Liver (tissue), 9 donors: ENCODE data around the gene GABBR2. TPM values are rescaled to one million over a fixed set of nuclear protein-coding genes. Genes with fewer than 3 reads are reported as not detected.

Source experiments
- DNase-seq: peaks from one replicate; pipeline ENCODE4 v3.0.0-alpha.2; 2017; ENCODE audit warnings: low spot score
- H3K27ac ChIP-seq, 2 donors: one replicate each; pipeline ENCODE4 v1.7.0; 2013; ENCODE audit warnings: inconsistent platforms in 2 of 2, low read length in 2 of 2, control low read depth in 1 of 2, low read depth in 1 of 2, mild to moderate bottlenecking in 1 of 2
- H3K27me3 ChIP-seq, 4 donors: one replicate each; pipeline versions ENCODE4 v1.6.1 to v1.7.0; 2013; ENCODE audit warnings: low read length in 3 of 4, inconsistent platforms in 1 of 4, mild to moderate bottlenecking in 1 of 4, moderate library complexity in 1 of 4; ENCODE audit not compliant: control insufficient read depth in 4 of 4, insufficient read depth in 4 of 4
- H3K36me3 ChIP-seq, 4 donors: one replicate each; pipeline versions ENCODE4 v1.6.1 to v1.7.0; 2013; ENCODE audit warnings: low read length in 3 of 4, mild to moderate bottlenecking in 3 of 4, low read depth in 1 of 4, moderate library complexity in 1 of 4; ENCODE audit not compliant: control insufficient read depth in 4 of 4, insufficient read depth in 3 of 4
- H3K4me1 ChIP-seq, 4 donors: one replicate each; pipeline versions ENCODE4 v1.6.1 to v1.7.0; 2013; ENCODE audit warnings: low read length in 3 of 4, mild to moderate bottlenecking in 3 of 4, moderate library complexity in 1 of 4; ENCODE audit not compliant: control insufficient read depth in 4 of 4, insufficient read depth in 4 of 4
- H3K4me3 ChIP-seq, 3 donors: one replicate each; pipeline versions ENCODE4 v1.6.1 to v1.7.0; 2013; ENCODE audit warnings: low read length in 3 of 3, control low read depth in 1 of 3, low read depth in 1 of 3, mild to moderate bottlenecking in 1 of 3
- H3K9ac ChIP-seq, 2 donors: one replicate each; pipeline ENCODE4 v1.7.0; 2013; ENCODE audit warnings: low read length in 2 of 2, mild to moderate bottlenecking in 2 of 2, moderate library complexity in 2 of 2, control low read depth in 1 of 2, low read depth in 1 of 2
- H3K9me3 ChIP-seq, 4 donors: one replicate each; pipeline versions ENCODE4 v1.6.1 to v1.7.0; 2013; ENCODE audit warnings: low read length in 3 of 4; ENCODE audit not compliant: control insufficient read depth in 4 of 4
- ATF3 ChIP-seq: IDR thresholded peaks from 2 replicates; pipeline ENCODE4 v1.6.1; 2016; ENCODE audit warnings: antibody characterized with exemption
- EGR1 ChIP-seq, 2 donors: IDR thresholded peaks; 2 replicates each; pipeline ENCODE4 v1.6.1; 2016 to 2018; ENCODE audit warnings: antibody characterized with exemption in 2 of 2, low read depth in 2 of 2
- FOXA1 ChIP-seq: IDR thresholded peaks from 2 replicates; pipeline ENCODE4 v1.6.1; 2016; ENCODE audit warnings: antibody characterized with exemption
- FOXA2 ChIP-seq: IDR thresholded peaks from 2 replicates; pipeline ENCODE4 v1.6.1; 2016; ENCODE audit warnings: antibody characterized with exemption
- GABPA ChIP-seq, 2 donors: IDR thresholded peaks in 1 of 2; conservative IDR thresholded peaks in 1 of 2; 2 replicates each; pipeline ENCODE4 v1.6.1; 2016; ENCODE audit warnings: antibody characterized with exemption in 2 of 2, mild to moderate bottlenecking in 1 of 2, moderate library complexity in 1 of 2
- HNF4A ChIP-seq, 2 donors: conservative IDR thresholded peaks; 2 replicates each; pipeline ENCODE4 v1.6.1; 2016; ENCODE audit warnings: antibody characterized with exemption in 2 of 2, mild to moderate bottlenecking in 2 of 2
- HNF4G ChIP-seq: IDR thresholded peaks from 2 replicates; pipeline ENCODE4 v1.6.1; 2016; ENCODE audit warnings: antibody characterized with exemption
- JUND ChIP-seq, 2 donors: IDR thresholded peaks; 2 replicates each; pipeline ENCODE4 v1.6.1; 2016; ENCODE audit warnings: antibody characterized with exemption in 2 of 2
- NR2F2 ChIP-seq: IDR thresholded peaks from 2 replicates; pipeline ENCODE4 v1.6.1; 2016; ENCODE audit warnings: antibody characterized with exemption
- RAD21 ChIP-seq, 2 donors: IDR thresholded peaks; 2 replicates each; pipeline ENCODE4 v1.6.1; 2016; ENCODE audit warnings: antibody characterized with exemption in 2 of 2, mild to moderate bottlenecking in 2 of 2
- REST ChIP-seq: IDR thresholded peaks from 2 replicates; pipeline ENCODE4 v1.6.1; 2016; ENCODE audit warnings: antibody characterized with exemption, mild to moderate bottlenecking
- RXRA ChIP-seq, 2 donors: IDR thresholded peaks; 2 replicates each; pipeline ENCODE4 v1.6.1; 2017 to 2018; ENCODE audit warnings: antibody characterized with exemption in 2 of 2, mild to moderate bottlenecking in 1 of 2
- SP1 ChIP-seq: IDR thresholded peaks from 2 replicates; pipeline ENCODE4 v1.6.1; 2018; ENCODE audit warnings: antibody characterized with exemption, mild to moderate bottlenecking
- TAF1 ChIP-seq: conservative IDR thresholded peaks from 2 replicates; pipeline ENCODE4 v1.6.1; 2016; ENCODE audit warnings: antibody characterized with exemption, mild to moderate bottlenecking
- YY1 ChIP-seq: IDR thresholded peaks from 2 replicates; pipeline ENCODE4 v1.6.1; 2016; ENCODE audit warnings: antibody characterized with exemption, mild to moderate bottlenecking
- WGBS: extraction: QIAGEN DNeasy Blood & Tissue Kit; methylation state at CpG from one replicate; pipeline ENCODE4 v1.1.7; 2013; 5-methylcytosine and 5-hydroxymethylcytosine counted together
- polyA plus RNA-seq, 2 donors: library from polyadenylated mRNA; stranded (reverse) in 1 of 2; unstranded in 1 of 2; fragments of 200-250 nt in 1 of 2; fragments of >200 nt in 1 of 2; fragmentation: Nextera tagmentation in 1 of 2; extraction: Ambion mirVana in 1 of 2; gene quantifications; one replicate each; pipeline versions ENCODE4 v1.2.1 to v1.2.3, GENCODE V29; 2013 to 2015
- total RNA-seq, 2 donors: library from RNA; depleted of rRNA; stranded (reverse); fragments of >200 nt; gene quantifications; one replicate each; pipeline ENCODE4 v1.2.3, GENCODE V29; 2014
- TF ChIP-seq, protein P1 (sequence below): IDR thresholded peaks from 2 replicates; pipeline ENCODE4 v1.6.1; 2016; ENCODE audit warnings: antibody characterized with exemption
- TF ChIP-seq, protein P2 (sequence below): fragments of 150-350 bp; IDR thresholded peaks from 2 replicates; pipeline ENCODE4 v1.5.1; 2017; ENCODE audit warnings: improper control_type of control experiment, low read depth, low read length; ENCODE audit not compliant: missing input control
- TF ChIP-seq, protein P3 (sequence below): IDR thresholded peaks from 2 replicates; pipeline ENCODE4 v1.6.1; 2016; ENCODE audit warnings: antibody characterized with exemption
- donor health status: healthy.
- donor health status: healthy.
- donor health status: healthy.
- donor health status: healthy.
- donor health status: healthy.

Gene GABBR2
- total and polyA plus RNA-seq, 4 donors: 0.03 to 0.23 (median 0.08) TPM; not detected in 1

- Histone ChIP-seq H3K4me3 (no peak overlapping the region), H3K36me3 (no peaks in the 10 kb centered on the region), H3K9me3 (peaks cover 0 to 3% (median 2%) of the 10 kb centered on the region in 4 donors), H3K27me3 (peaks cover 0 to 10% (median 0%) of the 10 kb centered on the region in 4 donors), H3K9ac (no peak overlapping the region), H3K4me1 (no peaks in the 10 kb centered on the region), H3K27ac (no peak overlapping the region)
- WGBS: 45% methylated on average over 2 of the region's 2 CpGs
- TF ChIP-seq NR2F2 (no peak), REST (no peak), HNF4A (conservative IDR thresholded peaks at IDR 0.05) (no peak), FOXA1 (no peak), RAD21 (IDR thresholded peaks at IDR 0.05) (no peak), JUND (IDR thresholded peaks at IDR 0.05) (no peak), HNF4G (no peak), EGR1 (IDR thresholded peaks at IDR 0.05; ENCODE audit: low read depth in 2 of 2) (no peak), RXRA (IDR thresholded peaks at IDR 0.05) (no peak), SP1 (no peak), FOXA2 (no peak), ATF3 (no peak), GABPA (IDR thresholded peaks at IDR 0.05 in 1 of 2, conservative IDR thresholded peaks at IDR 0.05 in 1 of 2) (no peak), YY1 (no peak), TAF1 (no peak)
- TF ChIP-seq, protein P1, sequence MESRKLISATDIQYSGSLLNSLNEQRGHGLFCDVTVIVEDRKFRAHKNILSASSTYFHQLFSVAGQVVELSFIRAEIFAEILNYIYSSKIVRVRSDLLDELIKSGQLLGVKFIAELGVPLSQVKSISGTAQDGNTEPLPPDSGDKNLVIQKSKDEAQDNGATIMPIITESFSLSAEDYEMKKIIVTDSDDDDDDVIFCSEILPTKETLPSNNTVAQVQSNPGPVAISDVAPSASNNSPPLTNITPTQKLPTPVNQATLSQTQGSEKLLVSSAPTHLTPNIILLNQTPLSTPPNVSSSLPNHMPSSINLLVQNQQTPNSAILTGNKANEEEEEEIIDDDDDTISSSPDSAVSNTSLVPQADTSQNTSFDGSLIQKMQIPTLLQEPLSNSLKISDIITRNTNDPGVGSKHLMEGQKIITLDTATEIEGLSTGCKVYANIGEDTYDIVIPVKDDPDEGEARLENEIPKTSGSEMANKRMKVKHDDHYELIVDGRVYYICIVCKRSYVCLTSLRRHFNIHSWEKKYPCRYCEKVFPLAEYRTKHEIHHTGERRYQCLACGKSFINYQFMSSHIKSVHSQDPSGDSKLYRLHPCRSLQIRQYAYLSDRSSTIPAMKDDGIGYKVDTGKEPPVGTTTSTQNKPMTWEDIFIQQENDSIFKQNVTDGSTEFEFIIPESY: no peak
- TF ChIP-seq, protein P2, sequence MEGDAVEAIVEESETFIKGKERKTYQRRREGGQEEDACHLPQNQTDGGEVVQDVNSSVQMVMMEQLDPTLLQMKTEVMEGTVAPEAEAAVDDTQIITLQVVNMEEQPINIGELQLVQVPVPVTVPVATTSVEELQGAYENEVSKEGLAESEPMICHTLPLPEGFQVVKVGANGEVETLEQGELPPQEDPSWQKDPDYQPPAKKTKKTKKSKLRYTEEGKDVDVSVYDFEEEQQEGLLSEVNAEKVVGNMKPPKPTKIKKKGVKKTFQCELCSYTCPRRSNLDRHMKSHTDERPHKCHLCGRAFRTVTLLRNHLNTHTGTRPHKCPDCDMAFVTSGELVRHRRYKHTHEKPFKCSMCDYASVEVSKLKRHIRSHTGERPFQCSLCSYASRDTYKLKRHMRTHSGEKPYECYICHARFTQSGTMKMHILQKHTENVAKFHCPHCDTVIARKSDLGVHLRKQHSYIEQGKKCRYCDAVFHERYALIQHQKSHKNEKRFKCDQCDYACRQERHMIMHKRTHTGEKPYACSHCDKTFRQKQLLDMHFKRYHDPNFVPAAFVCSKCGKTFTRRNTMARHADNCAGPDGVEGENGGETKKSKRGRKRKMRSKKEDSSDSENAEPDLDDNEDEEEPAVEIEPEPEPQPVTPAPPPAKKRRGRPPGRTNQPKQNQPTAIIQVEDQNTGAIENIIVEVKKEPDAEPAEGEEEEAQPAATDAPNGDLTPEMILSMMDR: no peak
- TF ChIP-seq, protein P3, sequence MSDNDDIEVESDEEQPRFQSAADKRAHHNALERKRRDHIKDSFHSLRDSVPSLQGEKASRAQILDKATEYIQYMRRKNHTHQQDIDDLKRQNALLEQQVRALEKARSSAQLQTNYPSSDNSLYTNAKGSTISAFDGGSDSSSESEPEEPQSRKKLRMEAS: no peak
- no peak for DNase-seq
Measured at GRCh38 chr9:98360176-98360708, 348.5 kb downstream of the GABBR2 start.
